ENCODE results near the gene CACNG8.

DNA sequence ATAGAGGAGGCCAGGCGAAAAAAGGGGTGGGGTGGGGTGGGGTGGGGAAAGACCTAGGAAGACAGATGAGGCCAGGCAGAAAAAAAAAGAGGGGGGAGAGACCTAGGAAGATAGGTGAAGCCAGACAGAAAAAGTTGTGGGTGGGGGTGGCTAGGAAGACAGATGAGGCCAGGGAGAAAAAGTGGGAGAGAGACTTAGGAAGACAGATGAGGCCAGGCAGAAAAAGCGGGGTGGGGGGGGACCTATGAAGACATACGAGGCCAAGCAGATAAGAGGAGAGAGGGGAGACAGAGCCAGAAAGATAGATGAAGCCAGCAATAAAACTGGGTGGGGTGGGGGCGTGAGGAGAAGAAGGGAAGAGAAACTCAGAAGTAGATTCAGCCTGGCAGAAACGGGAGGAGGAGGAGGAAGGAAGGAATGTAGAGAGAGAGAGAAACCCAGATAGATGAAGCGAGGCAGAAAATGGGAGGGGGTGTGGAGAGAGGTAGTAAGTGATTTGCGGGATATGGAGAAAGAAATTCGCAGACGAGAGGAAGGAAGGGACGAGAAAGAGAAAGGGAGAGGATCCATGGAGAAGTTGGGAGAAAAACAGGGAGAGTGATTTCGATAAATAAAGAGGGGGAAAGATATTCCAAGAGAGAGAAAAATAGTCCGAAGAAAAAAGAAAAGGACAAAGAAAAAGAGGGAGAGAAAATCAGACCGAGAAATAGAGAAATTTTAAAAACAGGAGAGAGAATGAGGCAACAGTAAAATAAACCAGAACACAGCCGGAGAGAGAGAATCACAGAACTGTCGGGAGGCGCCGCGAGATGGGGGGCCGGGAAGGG, 16.5 kb downstream of the CACNG8 start:
- TF ChIP-seq, protein P1, sequence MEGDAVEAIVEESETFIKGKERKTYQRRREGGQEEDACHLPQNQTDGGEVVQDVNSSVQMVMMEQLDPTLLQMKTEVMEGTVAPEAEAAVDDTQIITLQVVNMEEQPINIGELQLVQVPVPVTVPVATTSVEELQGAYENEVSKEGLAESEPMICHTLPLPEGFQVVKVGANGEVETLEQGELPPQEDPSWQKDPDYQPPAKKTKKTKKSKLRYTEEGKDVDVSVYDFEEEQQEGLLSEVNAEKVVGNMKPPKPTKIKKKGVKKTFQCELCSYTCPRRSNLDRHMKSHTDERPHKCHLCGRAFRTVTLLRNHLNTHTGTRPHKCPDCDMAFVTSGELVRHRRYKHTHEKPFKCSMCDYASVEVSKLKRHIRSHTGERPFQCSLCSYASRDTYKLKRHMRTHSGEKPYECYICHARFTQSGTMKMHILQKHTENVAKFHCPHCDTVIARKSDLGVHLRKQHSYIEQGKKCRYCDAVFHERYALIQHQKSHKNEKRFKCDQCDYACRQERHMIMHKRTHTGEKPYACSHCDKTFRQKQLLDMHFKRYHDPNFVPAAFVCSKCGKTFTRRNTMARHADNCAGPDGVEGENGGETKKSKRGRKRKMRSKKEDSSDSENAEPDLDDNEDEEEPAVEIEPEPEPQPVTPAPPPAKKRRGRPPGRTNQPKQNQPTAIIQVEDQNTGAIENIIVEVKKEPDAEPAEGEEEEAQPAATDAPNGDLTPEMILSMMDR (IDR thresholded peaks at IDR 0.05) = no peak
- TF ChIP-seq POLR2A (IDR thresholded peaks at IDR 0.05) = no peak

All from thyroid gland (tissue), 4 donors.